HepG2 (cell line): ENCODE data around the gene KPNA4. TPM values are rescaled to one million over a fixed set of nuclear protein-coding genes. Genes with fewer than 3 reads are reported as not detected.
A peak's percentile ranks its signal among the peaks of the same experiment; 100 is the strongest.

Experiments used
- CREM ChIP-seq, 2 experiments: sonication (generic) in 1 of 2; formaldehyde crosslinking in 1 of 2; IDR thresholded peaks; 2 replicates each; pipeline versions ENCODE4 v1.4.0 to v1.6.1; 2016 to 2020; ENCODE audit warnings: antibody characterized with exemption in 1 of 2, mild to moderate bottlenecking in 1 of 2, missing genetic modification reagents in 1 of 2
- DR1 ChIP-seq: sonication (generic); formaldehyde crosslinking; IDR thresholded peaks from 2 replicates; pipeline ENCODE4 v1.8.0; 2021; ENCODE audit warnings: mild to moderate bottlenecking, missing genetic modification reagents, inconsistent platforms
- FIP1L1 ChIP-seq: fragments of 200-400 bp; formaldehyde crosslinking; IDR thresholded peaks from 2 replicates; pipeline ENCODE4 v1.6.1; 2018; ENCODE audit warnings: low read depth, mild to moderate bottlenecking, low read length, moderate library complexity, borderline replicate concordance; ENCODE audit not compliant: insufficient read depth
- KAT2B ChIP-seq: fragments of 150-350 bp; IDR thresholded peaks from 2 replicates; pipeline ENCODE4 v1.6.1; 2014; ENCODE audit warnings: low read depth, low read length, borderline replicate concordance
- MXI1 ChIP-seq: IDR thresholded peaks from 3 replicates; pipeline ENCODE4 v1.6.1; 2012; ENCODE audit warnings: low read depth, low read length, inconsistent platforms, borderline replicate concordance
- TOE1 ChIP-seq: sonication (generic); formaldehyde crosslinking; IDR thresholded peaks from 2 replicates; pipeline ENCODE4 v1.4.0; 2020; ENCODE audit warnings: mild to moderate bottlenecking, missing genetic modification reagents
- ZFP37 ChIP-seq: sonication (generic); formaldehyde crosslinking; IDR thresholded peaks from 2 replicates; pipeline ENCODE4 v1.4.0; 2020; ENCODE audit warnings: missing genetic modification reagents, borderline replicate concordance
- ZNF17 ChIP-seq: sonication (generic); formaldehyde crosslinking; IDR thresholded peaks from 2 replicates; pipeline ENCODE4 v1.5.0; 2020; ENCODE audit warnings: mild to moderate bottlenecking, missing genetic modification reagents
- ZNF256 ChIP-seq: sonication (generic); formaldehyde crosslinking; conservative IDR thresholded peaks from 2 replicates; pipeline ENCODE4 v1.4.0; 2020; ENCODE audit warnings: missing genetic modification reagents
- ZNF282 ChIP-seq: fragments of 450-650 bp; IDR thresholded peaks from 2 replicates; pipeline ENCODE4 v1.6.1; 2018; ENCODE audit not compliant: partially characterized antibody
- ZNF350 ChIP-seq: sonication (generic); formaldehyde crosslinking; IDR thresholded peaks from 2 replicates; pipeline ENCODE4 v1.4.0; 2020; ENCODE audit warnings: mild to moderate bottlenecking, low read depth, missing genetic modification reagents, borderline replicate concordance
- ZNF557 ChIP-seq: sonication (generic); formaldehyde crosslinking; IDR thresholded peaks from 2 replicates; pipeline ENCODE4 v1.4.0; 2020; ENCODE audit warnings: missing genetic modification reagents
- ZNF776 ChIP-seq: sonication (generic); formaldehyde crosslinking; IDR thresholded peaks from 2 replicates; pipeline ENCODE4 v1.4.0; 2020; ENCODE audit warnings: mild to moderate bottlenecking, missing genetic modification reagents
- ZNF841 ChIP-seq: sonication (generic); formaldehyde crosslinking; IDR thresholded peaks from 2 replicates; pipeline ENCODE4 v1.8.1; 2023; ENCODE audit warnings: missing genetic modification reagents, borderline replicate concordance
- polyA plus RNA-seq, 8 experiments: library from polyadenylated mRNA; depleted of rRNA in 3 of 8; stranded (reverse) in 7 of 8; unstranded in 1 of 8; fragments of >200 nt; fragmentation: Illumina TruSeq in 4 of 8; extraction: Trizol in 4 of 8; gene quantifications; 2 replicates each; pipeline versions ENCODE4 v1.2.1 to v1.2.3, GENCODE V29; 2011 to 2016; ENCODE audit warnings: low read depth in 4 of 8, missing spikeins in 1 of 8, mixed read lengths in 1 of 8; ENCODE audit not compliant: insufficient read depth in 1 of 8
- total RNA-seq, 5 experiments: library from RNA; depleted of rRNA; stranded (reverse); fragments of >200 nt; fragmentation: Illumina TruSeq; extraction: Trizol; gene quantifications; 2 replicates each; pipeline ENCODE4 v1.2.3, GENCODE V29; 2016; ENCODE audit warnings: low read depth in 1 of 5
- TF ChIP-seq, protein P1 (sequence below): sonication (generic); formaldehyde crosslinking; IDR thresholded peaks from 2 replicates; pipeline ENCODE4 v1.4.0; 2020; ENCODE audit warnings: missing genetic modification reagents, borderline replicate concordance
- TF ChIP-seq, protein P2 (sequence below): sonication (generic); formaldehyde crosslinking; IDR thresholded peaks from 2 replicates; pipeline ENCODE4 v1.5.1; 2020; ENCODE audit warnings: mild to moderate bottlenecking, moderate library complexity, missing genetic modification reagents
- TF ChIP-seq, protein P3 (sequence below): sonication (generic); formaldehyde crosslinking; IDR thresholded peaks from 2 replicates; pipeline ENCODE4 v1.5.0; 2020; ENCODE audit warnings: mild to moderate bottlenecking, missing genetic modification reagents, borderline replicate concordance
- TF ChIP-seq, protein P4 (sequence below): sonication (generic); formaldehyde crosslinking; IDR thresholded peaks from 2 replicates; pipeline ENCODE4 v1.8.0; 2022; ENCODE audit warnings: missing genetic modification reagents, mild to moderate bottlenecking, inconsistent platforms, borderline replicate concordance

KPNA4 gene
- total and polyA plus RNA-seq, 2 of the 13 experiments (the other 11 are each of a cell fraction or from before 2014, with no cell fraction given), result 9.9 to 27.9 TPM

DNA sequence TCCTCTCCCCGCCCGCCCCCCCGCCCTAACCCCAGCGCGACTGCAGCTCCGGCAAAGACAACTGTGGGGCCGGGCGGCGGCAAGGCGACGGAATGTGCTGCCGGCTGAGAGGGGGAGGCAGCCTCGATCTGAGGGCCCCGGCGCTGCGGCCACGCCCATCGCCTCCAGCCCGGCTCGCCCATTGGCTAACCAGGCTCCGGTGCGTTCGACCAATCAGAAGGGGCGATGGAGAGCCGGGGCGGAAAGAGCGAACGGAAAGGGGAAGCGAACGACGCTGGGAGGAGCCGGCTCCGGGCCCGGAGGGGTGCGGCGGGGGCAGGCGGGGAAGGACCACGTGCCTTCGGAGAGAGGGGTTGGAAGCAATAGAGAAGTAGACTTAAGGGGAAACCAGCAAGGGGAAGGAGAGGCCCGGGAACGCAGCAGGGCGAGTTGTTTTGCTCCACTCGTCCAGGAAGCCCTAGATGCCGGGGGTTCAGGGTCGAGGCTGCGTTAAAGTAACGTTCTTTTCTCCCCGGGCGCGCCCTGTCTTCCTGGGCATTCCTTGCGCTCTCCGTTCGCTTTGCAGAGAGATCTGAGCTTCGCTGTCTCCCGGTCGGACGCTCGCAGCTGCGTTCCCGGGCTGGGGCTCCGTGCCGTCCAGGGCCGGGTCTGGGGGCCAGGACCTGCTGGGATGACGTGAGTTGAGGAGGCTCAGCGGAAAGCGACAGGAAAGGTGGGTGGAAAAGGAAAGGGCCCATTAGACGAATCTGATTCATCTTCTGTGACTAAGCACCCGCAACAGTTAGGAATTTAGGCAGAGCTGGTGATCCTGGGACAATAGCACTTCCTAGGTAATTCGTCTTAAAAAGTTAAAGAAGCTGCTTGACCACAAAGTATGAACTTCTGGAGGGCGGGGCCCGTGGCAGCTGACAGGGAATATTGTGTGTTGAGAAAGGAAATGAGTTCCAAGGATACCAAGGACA, at the start of gene KPNA4 (continued):
- no peak for TF ChIP-seq TOE1 (CRISPR knock-in tag)
- TF ChIP-seq ZNF841, result no peak
- TF ChIP-seq, protein P1, sequence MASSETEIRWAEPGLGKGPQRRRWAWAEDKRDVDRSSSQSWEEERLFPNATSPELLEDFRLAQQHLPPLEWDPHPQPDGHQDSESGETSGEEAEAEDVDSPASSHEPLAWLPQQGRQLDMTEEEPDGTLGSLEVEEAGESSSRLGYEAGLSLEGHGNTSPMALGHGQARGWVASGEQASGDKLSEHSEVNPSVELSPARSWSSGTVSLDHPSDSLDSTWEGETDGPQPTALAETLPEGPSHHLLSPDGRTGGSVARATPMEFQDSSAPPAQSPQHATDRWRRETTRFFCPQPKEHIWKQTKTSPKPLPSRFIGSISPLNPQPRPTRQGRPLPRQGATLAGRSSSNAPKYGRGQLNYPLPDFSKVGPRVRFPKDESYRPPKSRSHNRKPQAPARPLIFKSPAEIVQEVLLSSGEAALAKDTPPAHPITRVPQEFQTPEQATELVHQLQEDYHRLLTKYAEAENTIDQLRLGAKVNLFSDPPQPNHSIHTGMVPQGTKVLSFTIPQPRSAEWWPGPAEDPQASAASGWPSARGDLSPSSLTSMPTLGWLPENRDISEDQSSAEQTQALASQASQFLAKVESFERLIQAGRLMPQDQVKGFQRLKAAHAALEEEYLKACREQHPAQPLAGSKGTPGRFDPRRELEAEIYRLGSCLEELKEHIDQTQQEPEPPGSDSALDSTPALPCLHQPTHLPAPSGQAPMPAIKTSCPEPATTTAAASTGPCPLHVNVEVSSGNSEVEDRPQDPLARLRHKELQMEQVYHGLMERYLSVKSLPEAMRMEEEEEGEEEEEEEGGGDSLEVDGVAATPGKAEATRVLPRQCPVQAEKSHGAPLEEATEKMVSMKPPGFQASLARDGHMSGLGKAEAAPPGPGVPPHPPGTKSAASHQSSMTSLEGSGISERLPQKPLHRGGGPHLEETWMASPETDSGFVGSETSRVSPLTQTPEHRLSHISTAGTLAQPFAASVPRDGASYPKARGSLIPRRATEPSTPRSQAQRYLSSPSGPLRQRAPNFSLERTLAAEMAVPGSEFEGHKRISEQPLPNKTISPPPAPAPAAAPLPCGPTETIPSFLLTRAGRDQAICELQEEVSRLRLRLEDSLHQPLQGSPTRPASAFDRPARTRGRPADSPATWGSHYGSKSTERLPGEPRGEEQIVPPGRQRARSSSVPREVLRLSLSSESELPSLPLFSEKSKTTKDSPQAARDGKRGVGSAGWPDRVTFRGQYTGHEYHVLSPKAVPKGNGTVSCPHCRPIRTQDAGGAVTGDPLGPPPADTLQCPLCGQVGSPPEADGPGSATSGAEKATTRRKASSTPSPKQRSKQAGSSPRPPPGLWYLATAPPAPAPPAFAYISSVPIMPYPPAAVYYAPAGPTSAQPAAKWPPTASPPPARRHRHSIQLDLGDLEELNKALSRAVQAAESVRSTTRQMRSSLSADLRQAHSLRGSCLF (CRISPR knock-in tag), result peak; percentile 76; the same call in 1 of the 2 replicates
- no peak for TF ChIP-seq ZNF256 (CRISPR knock-in tag)
- no peak for TF ChIP-seq FIP1L1
- TF ChIP-seq MXI1, result peak; percentile 94; the same call in 2 of the 3 replicates
- TF ChIP-seq, protein P2, sequence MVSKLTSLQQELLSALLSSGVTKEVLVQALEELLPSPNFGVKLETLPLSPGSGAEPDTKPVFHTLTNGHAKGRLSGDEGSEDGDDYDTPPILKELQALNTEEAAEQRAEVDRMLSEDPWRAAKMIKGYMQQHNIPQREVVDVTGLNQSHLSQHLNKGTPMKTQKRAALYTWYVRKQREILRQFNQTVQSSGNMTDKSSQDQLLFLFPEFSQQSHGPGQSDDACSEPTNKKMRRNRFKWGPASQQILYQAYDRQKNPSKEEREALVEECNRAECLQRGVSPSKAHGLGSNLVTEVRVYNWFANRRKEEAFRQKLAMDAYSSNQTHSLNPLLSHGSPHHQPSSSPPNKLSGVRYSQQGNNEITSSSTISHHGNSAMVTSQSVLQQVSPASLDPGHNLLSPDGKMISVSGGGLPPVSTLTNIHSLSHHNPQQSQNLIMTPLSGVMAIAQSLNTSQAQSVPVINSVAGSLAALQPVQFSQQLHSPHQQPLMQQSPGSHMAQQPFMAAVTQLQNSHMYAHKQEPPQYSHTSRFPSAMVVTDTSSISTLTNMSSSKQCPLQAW (CRISPR knock-in tag), result no peak
- TF ChIP-seq, protein P3, sequence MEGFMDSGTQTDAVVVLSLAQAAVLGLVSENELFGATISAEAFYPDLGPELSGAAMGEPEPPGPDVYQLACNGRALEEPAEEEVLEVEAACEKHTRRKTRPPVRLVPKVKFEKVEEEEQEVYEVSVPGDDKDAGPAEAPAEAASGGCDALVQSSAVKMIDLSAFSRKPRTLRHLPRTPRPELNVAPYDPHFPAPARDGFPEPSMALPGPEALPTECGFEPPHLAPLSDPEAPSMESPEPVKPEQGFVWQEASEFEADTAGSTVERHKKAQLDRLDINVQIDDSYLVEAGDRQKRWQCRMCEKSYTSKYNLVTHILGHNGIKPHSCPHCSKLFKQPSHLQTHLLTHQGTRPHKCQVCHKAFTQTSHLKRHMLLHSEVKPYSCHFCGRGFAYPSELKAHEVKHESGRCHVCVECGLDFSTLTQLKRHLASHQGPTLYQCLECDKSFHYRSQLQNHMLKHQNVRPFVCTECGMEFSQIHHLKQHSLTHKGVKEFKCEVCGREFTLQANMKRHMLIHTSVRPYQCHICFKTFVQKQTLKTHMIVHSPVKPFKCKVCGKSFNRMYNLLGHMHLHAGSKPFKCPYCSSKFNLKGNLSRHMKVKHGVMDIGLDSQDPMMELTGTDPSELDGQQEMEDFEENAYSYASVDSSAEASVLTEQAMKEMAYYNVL (CRISPR knock-in tag), result no peak
- no peak; the same call in 1 of the 2 replicates for TF ChIP-seq ZNF350 (CRISPR knock-in tag)
- TF ChIP-seq ZNF282, result no peak
- TF ChIP-seq ZNF17 (CRISPR knock-in tag), result no peak
- TF ChIP-seq DR1 (CRISPR knock-in tag), result peak; percentile 40; the same call in 1 of the 2 replicates
- TF ChIP-seq, protein P4, sequence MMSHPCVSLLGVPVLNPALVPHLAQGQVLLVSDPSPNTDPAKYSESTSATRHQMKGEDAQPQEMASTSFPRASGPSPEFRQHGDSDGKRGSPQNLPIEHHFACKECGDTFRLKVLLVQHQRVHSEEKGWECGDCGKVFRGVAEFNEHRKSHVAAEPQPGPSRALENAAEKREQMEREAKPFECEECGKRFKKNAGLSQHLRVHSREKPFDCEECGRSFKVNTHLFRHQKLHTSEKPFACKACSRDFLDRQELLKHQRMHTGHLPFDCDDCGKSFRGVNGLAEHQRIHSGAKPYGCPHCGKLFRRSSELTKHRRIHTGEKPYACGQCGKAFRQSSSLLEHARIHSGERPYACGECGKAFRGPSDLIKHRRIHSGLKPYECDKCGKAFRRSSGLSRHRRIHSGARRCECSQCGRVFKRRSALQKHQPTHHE (CRISPR knock-in tag), result 0 out of 2 replicates have a peak, but pooled peaks have one; percentile 16
- no peak for TF ChIP-seq ZFP37 (CRISPR knock-in tag)
- no peak for TF ChIP-seq ZNF776 (CRISPR knock-in tag)
- TF ChIP-seq KAT2B, result no peak
- TF ChIP-seq CREM (IDR thresholded peaks at IDR 0.05), result no peak
- no peak for TF ChIP-seq CREM (CRISPR knock-in tag; IDR thresholded peaks at IDR 0.05)
- TF ChIP-seq ZNF557 (CRISPR knock-in tag), result no peak
